ENCODE data around the gene HBS1L.
A peak's percentile ranks its signal among the peaks of the same experiment; 100 is the strongest.

The HBS1L gene

GRCh38 chr6:134983823-134984222, 70.8 kb downstream of the HBS1L start:
- Mint-ChIP-seq H3K27ac (peak overlapping the region; percentile 20), H3K36me3 (ENCODE audit: low read depth) (peaks cover 41% of the 10 kb centered on the region)

GRCh38 chr6:134982161-134982560, 72.5 kb downstream of the HBS1L start:
- DNase-seq, result no peak
- no peak for TF ChIP-seq CTCF (IDR thresholded peaks at IDR 0.05)
- Mint-ChIP-seq H3K9me3 (no peaks in the 10 kb centered on the region), H3K27me3 (ENCODE audit: low read depth, poor library complexity) (peaks cover 3% of the 10 kb centered on the region), H3K4me3 (no peak overlapping the region), H3K36me3 (ENCODE audit: low read depth) (peaks cover 37% of the 10 kb centered on the region), H3K4me1 (no peaks in the 10 kb centered on the region), H3K27ac (no peak overlapping the region)

More at GRCh38 chr6:134983823-134984222, 70.8 kb downstream of the HBS1L start:
- peaks cover 3% of the 10 kb centered on the region for H3K27me3 Mint-ChIP-seq (ENCODE audit: low read depth, poor library complexity)
- DNase-seq, result no peak
- no peak overlapping the region for H3K4me3 Mint-ChIP-seq
- no peaks in the 10 kb centered on the region for H3K4me1 Mint-ChIP-seq
- H3K9me3 Mint-ChIP-seq, result no peaks in the 10 kb centered on the region
- no peak for TF ChIP-seq CTCF (IDR thresholded peaks at IDR 0.05)

GRCh38 chr6:134980846-134981245, 73.8 kb downstream of the HBS1L start:
- no peaks in the 10 kb centered on the region for H3K4me1 Mint-ChIP-seq
- H3K9me3 Mint-ChIP-seq, result no peaks in the 10 kb centered on the region
- H3K27me3 Mint-ChIP-seq (ENCODE audit: low read depth, poor library complexity), result peaks cover 3% of the 10 kb centered on the region
- no peak overlapping the region for H3K4me3 Mint-ChIP-seq
- no peak for DNase-seq
- peaks cover 48% of the 10 kb centered on the region for H3K36me3 Mint-ChIP-seq (ENCODE audit: low read depth)
- H3K27ac Mint-ChIP-seq, result no peak overlapping the region
- TF ChIP-seq CTCF (IDR thresholded peaks at IDR 0.05), result no peak

- Mint-ChIP-seq H3K9me3 (peaks cover 5% of the 10 kb centered on the region), H3K36me3 (ENCODE audit: low read depth) (peaks cover 57% of the 10 kb centered on the region), H3K27me3 (ENCODE audit: low read depth, poor library complexity) (peaks cover 3% of the 10 kb centered on the region), H3K4me3 (no peak overlapping the region), H3K4me1 (no peaks in the 10 kb centered on the region), H3K27ac (no peak overlapping the region)
- TF ChIP-seq CTCF (IDR thresholded peaks at IDR 0.05), result no peak
- DNase-seq, result no peak
Observed at GRCh38 chr6:134979142-134979541, 75.5 kb downstream of the HBS1L start.

GRCh38 chr6:134974370-134974769, 80.3 kb downstream of the HBS1L start:
- no peak for TF ChIP-seq CTCF (IDR thresholded peaks at IDR 0.05)
- peaks cover 8% of the 10 kb centered on the region for H3K9me3 Mint-ChIP-seq
- peaks cover 56% of the 10 kb centered on the region for H3K36me3 Mint-ChIP-seq (ENCODE audit: low read depth)
- H3K27ac Mint-ChIP-seq, result no peak overlapping the region
- H3K4me3 Mint-ChIP-seq, result no peak overlapping the region
- H3K4me1 Mint-ChIP-seq, result no peaks in the 10 kb centered on the region
- no peak for DNase-seq
- no peaks in the 10 kb centered on the region for H3K27me3 Mint-ChIP-seq (ENCODE audit: low read depth, poor library complexity)

GRCh38 chr6:134967711-134968110, 86.9 kb downstream of the HBS1L start:
- TF ChIP-seq CTCF (IDR thresholded peaks at IDR 0.05), result no peak
- no peak overlapping the region for H3K4me3 Mint-ChIP-seq
- no peak for DNase-seq
- no peaks in the 10 kb centered on the region for H3K9me3 Mint-ChIP-seq
- no peaks in the 10 kb centered on the region for H3K4me1 Mint-ChIP-seq
- H3K27ac Mint-ChIP-seq, result no peak overlapping the region
- peaks cover 43% of the 10 kb centered on the region for H3K36me3 Mint-ChIP-seq (ENCODE audit: low read depth)
- no peaks in the 10 kb centered on the region for H3K27me3 Mint-ChIP-seq (ENCODE audit: low read depth, poor library complexity)
